HFFc6 (cell line): ENCODE measurements around the gene MDFIC. TPM values are rescaled to one million over a fixed set of nuclear protein-coding genes. Genes with fewer than 3 reads are reported as not detected.

Experiments used
- DNase-seq: peaks from one replicate; pipeline ENCODE4 v3.0.0-alpha.2; 2018
- H3K27ac Mint-ChIP-seq: 2 replicates; pipeline ENCODE4 v1.8.0; 2020; ENCODE audit warnings: mild to moderate bottlenecking, mixed read lengths
- H3K27me3 Mint-ChIP-seq: 2 replicates; pipeline ENCODE4 v1.8.0; 2021; ENCODE audit warnings: mild to moderate bottlenecking, moderate library complexity, mixed read lengths; ENCODE audit not compliant: insufficient read depth
- H3K36me3 Mint-ChIP-seq: 2 replicates; pipeline ENCODE4 v1.8.0; 2021; ENCODE audit warnings: low read depth, mixed read lengths
- H3K4me1 Mint-ChIP-seq: 2 replicates; pipeline ENCODE4 v1.8.0; 2020; ENCODE audit warnings: low read depth, mixed read lengths
- H3K4me3 Mint-ChIP-seq: 2 replicates; pipeline ENCODE4 v1.8.0; 2020; ENCODE audit warnings: mild to moderate bottlenecking, moderate library complexity, mixed read lengths
- H3K9me3 Mint-ChIP-seq: 2 replicates; pipeline ENCODE4 v1.8.0; 2020; ENCODE audit warnings: mild to moderate bottlenecking, mixed read lengths
- total RNA-seq, 6 experiments: library from RNA; stranded (reverse); fragmentation: NEBNext Ultra II Directional; extraction: Animal tissue kit (Norgen Biotek cat#: 25700); gene quantifications; 2 replicates in 1 of 6; 3 replicates in 5 of 6; pipeline ENCODE4 v1.2.3, GENCODE V29; 2021
- TF ChIP-seq, protein P1 (sequence below): fragments of 200-600 bp; sonication (generic); IDR thresholded peaks from 2 replicates; pipeline ENCODE4 v1.5.0; 2021; ENCODE audit warnings: antibody characterized with exemption, mild to moderate bottlenecking

Gene MDFIC
- total RNA-seq, 6 experiments from 2014 or later = 33.3 to 57.9 (median 45.5) TPM

DNA sequence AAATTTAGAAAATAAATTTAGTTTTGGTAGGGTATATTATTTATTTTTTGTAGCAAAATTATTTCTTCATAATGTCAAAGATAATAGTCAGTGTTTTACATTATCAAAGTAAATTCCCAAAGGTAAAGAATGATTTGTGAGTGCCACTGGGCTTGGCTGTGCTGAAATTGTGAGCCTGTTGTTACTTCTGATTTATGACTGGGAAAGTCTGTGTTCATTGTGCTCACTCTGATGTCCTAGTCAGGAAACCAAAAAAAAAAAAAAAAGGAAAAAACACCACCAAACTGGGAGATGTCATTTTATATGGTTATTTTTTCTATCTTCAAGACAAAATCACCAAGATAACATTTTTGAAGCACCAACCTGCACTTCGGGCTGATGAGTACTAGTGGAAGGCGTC is 44.3 kb downstream of the MDFIC start:
- DNase-seq = no peak
- Mint-ChIP-seq H3K4me3 (no peak overlapping the region), H3K36me3 (peaks cover 36% of the 10 kb centered on the region), H3K4me1 (peaks cover 4% of the 10 kb centered on the region; the same call in 1 of the 2 replicates), H3K27me3 (no peaks in the 10 kb centered on the region), H3K9me3 (no peaks in the 10 kb centered on the region), H3K27ac (no peak overlapping the region)
- TF ChIP-seq, protein P1, sequence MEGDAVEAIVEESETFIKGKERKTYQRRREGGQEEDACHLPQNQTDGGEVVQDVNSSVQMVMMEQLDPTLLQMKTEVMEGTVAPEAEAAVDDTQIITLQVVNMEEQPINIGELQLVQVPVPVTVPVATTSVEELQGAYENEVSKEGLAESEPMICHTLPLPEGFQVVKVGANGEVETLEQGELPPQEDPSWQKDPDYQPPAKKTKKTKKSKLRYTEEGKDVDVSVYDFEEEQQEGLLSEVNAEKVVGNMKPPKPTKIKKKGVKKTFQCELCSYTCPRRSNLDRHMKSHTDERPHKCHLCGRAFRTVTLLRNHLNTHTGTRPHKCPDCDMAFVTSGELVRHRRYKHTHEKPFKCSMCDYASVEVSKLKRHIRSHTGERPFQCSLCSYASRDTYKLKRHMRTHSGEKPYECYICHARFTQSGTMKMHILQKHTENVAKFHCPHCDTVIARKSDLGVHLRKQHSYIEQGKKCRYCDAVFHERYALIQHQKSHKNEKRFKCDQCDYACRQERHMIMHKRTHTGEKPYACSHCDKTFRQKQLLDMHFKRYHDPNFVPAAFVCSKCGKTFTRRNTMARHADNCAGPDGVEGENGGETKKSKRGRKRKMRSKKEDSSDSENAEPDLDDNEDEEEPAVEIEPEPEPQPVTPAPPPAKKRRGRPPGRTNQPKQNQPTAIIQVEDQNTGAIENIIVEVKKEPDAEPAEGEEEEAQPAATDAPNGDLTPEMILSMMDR = no peak

DNA sequence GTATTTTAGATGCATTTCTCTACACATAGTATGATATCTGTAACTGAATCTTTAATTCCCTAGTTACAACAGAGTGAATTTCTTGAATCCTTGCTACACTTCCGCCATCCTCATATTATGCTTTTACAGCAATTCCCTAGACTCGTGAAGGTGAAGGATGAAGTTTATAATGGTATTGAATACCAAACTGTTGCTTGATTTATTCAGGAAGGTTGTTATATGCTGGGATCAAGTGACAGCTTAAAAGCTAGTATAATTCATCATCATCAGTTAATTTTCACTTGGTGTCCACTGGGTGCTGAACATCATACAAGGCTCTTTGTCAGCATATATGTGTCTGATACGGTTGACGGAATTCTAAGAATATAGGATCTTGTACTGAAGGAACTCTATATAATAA is 47.2 kb downstream of the MDFIC start:
- H3K4me3 Mint-ChIP-seq = no peak overlapping the region
- H3K36me3 Mint-ChIP-seq = peaks cover 39% of the 10 kb centered on the region
- H3K4me1 Mint-ChIP-seq = peaks cover 30% of the 10 kb centered on the region
- no peaks in the 10 kb centered on the region for H3K27me3 Mint-ChIP-seq
- H3K27ac Mint-ChIP-seq = no peak overlapping the region
- DNase-seq = no peak
- no peaks in the 10 kb centered on the region for H3K9me3 Mint-ChIP-seq
- TF ChIP-seq, protein P1 = no peak

DNA sequence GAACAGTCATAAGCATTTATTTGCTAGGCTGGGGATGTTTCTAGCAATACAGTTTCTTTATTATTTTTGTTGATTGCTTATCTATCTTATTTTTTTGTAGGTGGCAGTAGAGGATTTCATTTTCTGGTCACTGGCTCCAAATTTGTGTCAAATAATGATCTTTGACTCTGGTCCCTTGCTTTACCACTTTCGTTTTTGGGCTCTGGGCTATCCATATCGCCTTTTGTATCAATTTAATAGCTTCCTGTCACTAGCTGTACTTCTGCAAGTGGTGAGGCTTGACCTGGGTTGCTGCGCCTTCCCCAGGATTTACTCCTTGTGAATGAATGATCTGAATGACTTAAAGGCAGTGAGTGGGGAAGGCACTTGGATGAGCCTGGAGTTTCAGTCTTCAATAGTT is 48.4 kb downstream of the MDFIC start:
- H3K27me3 Mint-ChIP-seq = no peaks in the 10 kb centered on the region
- H3K36me3 Mint-ChIP-seq = peaks cover 32% of the 10 kb centered on the region
- no peaks in the 10 kb centered on the region for H3K9me3 Mint-ChIP-seq
- no peak overlapping the region for H3K4me3 Mint-ChIP-seq
- peaks cover 30% of the 10 kb centered on the region for H3K4me1 Mint-ChIP-seq
- TF ChIP-seq, protein P1 = no peak
- H3K27ac Mint-ChIP-seq = no peak overlapping the region
- no peak for DNase-seq

GRCh38 chr7:114970732-114971131 is 48.8 kb downstream of the MDFIC start:
- Mint-ChIP-seq H3K27ac (no peak overlapping the region), H3K4me1 (peaks cover 30% of the 10 kb centered on the region), H3K36me3 (peaks cover 30% of the 10 kb centered on the region), H3K9me3 (no peaks in the 10 kb centered on the region), H3K27me3 (no peaks in the 10 kb centered on the region), H3K4me3 (no peak overlapping the region)
- TF ChIP-seq, protein P1 = no peak
- DNase-seq = no peak

GRCh38 chr7:114972567-114972966 is 50.7 kb downstream of the MDFIC start:
- Mint-ChIP-seq H3K4me1 (peaks cover 41% of the 10 kb centered on the region), H3K9me3 (no peaks in the 10 kb centered on the region), H3K36me3 (peaks cover 16% of the 10 kb centered on the region), H3K4me3 (peak overlapping the region; percentile 46; the same call in 1 of the 2 replicates), H3K27me3 (no peaks in the 10 kb centered on the region), H3K27ac (no peak overlapping the region)
- TF ChIP-seq, protein P1 = no peak
- no peak for DNase-seq

DNA sequence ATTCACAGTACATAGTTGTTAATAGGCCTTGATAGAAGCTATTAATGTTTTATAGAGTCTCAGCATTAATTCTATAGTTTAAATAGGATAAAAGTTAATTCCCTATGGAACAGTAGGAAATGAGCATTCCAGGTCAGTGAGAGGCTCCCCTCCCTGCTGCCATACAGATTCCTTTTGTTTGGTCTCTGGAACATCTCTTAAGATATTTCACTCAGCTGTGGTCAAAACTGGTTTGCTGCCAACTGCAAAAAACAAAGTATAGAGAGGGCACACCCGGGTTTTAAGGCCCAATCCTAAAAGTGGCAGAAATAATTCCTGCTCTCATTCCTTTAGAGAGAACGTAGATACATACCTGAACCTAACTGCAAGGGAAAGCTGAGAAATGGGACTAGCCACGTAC is 51.3 kb downstream of the MDFIC start:
- Mint-ChIP-seq H3K4me1 (peaks cover 41% of the 10 kb centered on the region), H3K9me3 (no peaks in the 10 kb centered on the region), H3K36me3 (peaks cover 16% of the 10 kb centered on the region), H3K4me3 (no peak overlapping the region), H3K27ac (peak overlapping the region; percentile 36; the same call in 1 of the 2 replicates), H3K27me3 (no peaks in the 10 kb centered on the region)
- TF ChIP-seq, protein P1 = no peak
- DNase-seq = no peak
